TTC549 (cell line): ENCODE data around the gene MS4A10.

Experiments used
- FAIRE-seq: peaks from 2 replicates; lab custom pipeline; 2012; peaks lifted over from hg19 to GRCh38; lab: Jason Lieb, UNC

MS4A10 gene

GRCh38 chr11:60830478-60831142 lies 45.5 kb downstream of the MS4A10 start:
- FAIRE-seq: no peak

GRCh38 chr11:60831143-60831500 lies 46.0 kb downstream of the MS4A10 start:
- no peak for FAIRE-seq

- FAIRE-seq: no peak
Observed at GRCh38 chr11:60831501-60832079, 46.5 kb downstream of the MS4A10 start.

- FAIRE-seq: no peak
Observed at GRCh38 chr11:60834742-60835533, 49.8 kb downstream of the MS4A10 start.

- no peak for FAIRE-seq
Observed at GRCh38 chr11:60835534-60835846, 50.4 kb downstream of the MS4A10 start.

- FAIRE-seq: no peak
Observed at GRCh38 chr11:60836866-60837515, 51.9 kb downstream of the MS4A10 start.

- no peak for FAIRE-seq
Observed at GRCh38 chr11:60838132-60838531, 53.0 kb downstream of the MS4A10 start.

GRCh38 chr11:60840470-60841430 lies 55.6 kb downstream of the MS4A10 start:
- no peak for FAIRE-seq

GRCh38 chr11:60841797-60842667 lies 56.9 kb downstream of the MS4A10 start, which contains the start of gene CCDC86:
Gene CCDC86 (plus strand): TSS chr11:60842113. CDS start chr11:60842125, 12 bp downstream.
- FAIRE-seq: peak; percentile 65

GRCh38 chr11:60842668-60843600 lies 57.8 kb downstream of the MS4A10 start:
- FAIRE-seq: no peak

- no peak for FAIRE-seq
Observed at GRCh38 chr11:60844045-60844869, 59.1 kb downstream of the MS4A10 start.

GRCh38 chr11:60844870-60845221 lies 59.7 kb downstream of the MS4A10 start:
- FAIRE-seq: no peak

- no peak for FAIRE-seq
Observed at GRCh38 chr11:60845338-60845737, 60.2 kb downstream of the MS4A10 start.

GRCh38 chr11:60847281-60847680 lies 62.1 kb downstream of the MS4A10 start:
- no peak for FAIRE-seq

GRCh38 chr11:60847896-60848295 lies 62.8 kb downstream of the MS4A10 start:
- FAIRE-seq: no peak

GRCh38 chr11:60848714-60849151 lies 63.6 kb downstream of the MS4A10 start:
- no peak for FAIRE-seq

GRCh38 chr11:60849641-60850520 lies 64.7 kb downstream of the MS4A10 start:
- FAIRE-seq: no peak
